DOHH2 (cell line): ENCODE data around the gene MPHOSPH9.

Experiments used
- EZH2phosphoT487 ChIP-seq: fragments of 200-600 bp; sonication (generic); IDR thresholded peaks from 2 replicates; pipeline ENCODE4 v1.6.1; 2017; ENCODE audit warnings: borderline replicate concordance, mild to moderate bottlenecking, antibody characterized with exemption, low read length, moderate library complexity, mixed read lengths
- TF ChIP-seq, protein P1 (sequence below): fragments of 200-600 bp; sonication (generic); IDR thresholded peaks from one replicate; pipeline ENCODE4 v1.5.1; 2014; ENCODE audit warnings: antibody characterized with exemption, mild to moderate bottlenecking, low read depth, low read length; ENCODE audit not compliant: poor library complexity, severe bottlenecking

DNA sequence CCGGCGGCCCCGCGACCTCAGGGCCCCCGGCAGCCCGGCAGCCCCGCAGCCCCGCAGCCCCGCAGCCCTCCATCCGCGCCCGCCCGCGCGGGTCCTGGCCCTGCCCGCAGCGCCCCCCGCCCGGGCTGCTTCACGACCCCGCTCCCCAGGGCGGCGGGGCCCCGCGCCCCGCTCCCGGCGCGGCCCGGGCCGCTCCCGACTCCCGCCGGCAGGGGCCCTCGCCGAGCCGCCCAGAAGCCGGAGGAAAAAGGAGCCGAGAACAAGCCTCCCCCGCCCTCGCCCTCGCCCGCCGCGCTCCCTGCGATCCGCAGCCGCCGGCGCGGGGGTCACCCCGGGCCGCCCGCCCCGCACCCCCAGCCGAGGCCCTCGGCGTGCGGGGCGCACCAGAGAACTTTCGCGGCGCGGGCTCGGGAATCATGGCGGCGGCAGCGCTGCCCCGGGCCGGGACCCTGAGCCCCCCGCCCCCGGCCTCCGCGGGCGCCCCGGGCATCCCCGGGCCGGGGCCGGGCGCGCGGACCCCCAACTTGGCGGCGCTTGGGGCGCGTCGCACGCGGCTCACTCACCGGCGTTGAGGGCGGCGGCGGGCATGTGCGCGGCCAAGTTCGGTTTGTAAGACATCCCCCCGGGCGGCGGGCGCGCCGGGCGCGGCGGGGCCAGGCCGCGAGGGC, 38.2 kb upstream of the MPHOSPH9 start:
- TF ChIP-seq EZH2phosphoT487 = no peak
- TF ChIP-seq, protein P1, sequence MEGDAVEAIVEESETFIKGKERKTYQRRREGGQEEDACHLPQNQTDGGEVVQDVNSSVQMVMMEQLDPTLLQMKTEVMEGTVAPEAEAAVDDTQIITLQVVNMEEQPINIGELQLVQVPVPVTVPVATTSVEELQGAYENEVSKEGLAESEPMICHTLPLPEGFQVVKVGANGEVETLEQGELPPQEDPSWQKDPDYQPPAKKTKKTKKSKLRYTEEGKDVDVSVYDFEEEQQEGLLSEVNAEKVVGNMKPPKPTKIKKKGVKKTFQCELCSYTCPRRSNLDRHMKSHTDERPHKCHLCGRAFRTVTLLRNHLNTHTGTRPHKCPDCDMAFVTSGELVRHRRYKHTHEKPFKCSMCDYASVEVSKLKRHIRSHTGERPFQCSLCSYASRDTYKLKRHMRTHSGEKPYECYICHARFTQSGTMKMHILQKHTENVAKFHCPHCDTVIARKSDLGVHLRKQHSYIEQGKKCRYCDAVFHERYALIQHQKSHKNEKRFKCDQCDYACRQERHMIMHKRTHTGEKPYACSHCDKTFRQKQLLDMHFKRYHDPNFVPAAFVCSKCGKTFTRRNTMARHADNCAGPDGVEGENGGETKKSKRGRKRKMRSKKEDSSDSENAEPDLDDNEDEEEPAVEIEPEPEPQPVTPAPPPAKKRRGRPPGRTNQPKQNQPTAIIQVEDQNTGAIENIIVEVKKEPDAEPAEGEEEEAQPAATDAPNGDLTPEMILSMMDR = no peak
